A673 (cell line): ENCODE data around the gene CDCA7L. TPM values are rescaled to one million over a fixed set of nuclear protein-coding genes. Genes with fewer than 3 reads are reported as not detected.

Experiments
- BruUV-seq: library from RNA; stranded (reverse); fragments of 400-500 nt; replicated peaks from 2 replicates; lab custom pipeline; 2021; lab: Mats Ljungman, UMichigan
- CTCF ChIA-PET: fragments of 300-600 bp; sonication (Branson Sonifier 250); formaldehyde crosslinking; loops from one replicate; lab custom pipeline; 2022; ENCODE audit warnings: antibody characterized with exemption; lab: Charles Lee
- POLR2A ChIA-PET: fragments of 300-600 bp; sonication (Branson Sonifier 250); formaldehyde crosslinking; loops from one replicate; lab custom pipeline; 2022; ENCODE audit warnings: antibody characterized with exemption; ENCODE audit not compliant: low non-redundant PET; lab: Charles Lee
- DNase-seq: peaks from one replicate; pipeline ENCODE4 v3.0.0-alpha.2; 2015; ENCODE audit warnings: low spot score
- H3K27ac ChIP-seq: fragments of 200-600 bp; sonication (generic); 2 replicates; pipeline ENCODE4 v1.5.1; 2016; ENCODE audit warnings: mixed run types, low read depth, mild to moderate bottlenecking, mixed read lengths, antibody characterized with exemption, low read length; ENCODE audit not compliant: poor library complexity, severe bottlenecking
- H3K27me3 ChIP-seq: fragments of 200-600 bp; sonication (generic); replicated peaks from 2 replicates; pipeline ENCODE4 v1.6.1; 2017; ENCODE audit warnings: mixed run types, low read depth, mild to moderate bottlenecking, mixed read lengths, antibody characterized with exemption, low read length; ENCODE audit not compliant: insufficient read depth, poor library complexity
- H3K36me3 ChIP-seq: fragments of 200-600 bp; sonication (generic); 2 replicates; pipeline ENCODE4 v1.6.1; 2016; ENCODE audit warnings: mixed run types, mild to moderate bottlenecking, mixed read lengths, antibody characterized with exemption, low read length; ENCODE audit not compliant: insufficient read depth, poor library complexity, severe bottlenecking
- H3K4me1 ChIP-seq: fragments of 200-600 bp; sonication (generic); 2 replicates; pipeline ENCODE4 v1.6.1; 2017; ENCODE audit warnings: mixed run types, mild to moderate bottlenecking, mixed read lengths, antibody characterized with exemption, low read length; ENCODE audit not compliant: insufficient read depth, poor library complexity, severe bottlenecking
- H3K4me3 ChIP-seq: fragments of 200-600 bp; sonication (generic); 2 replicates; pipeline ENCODE4 v1.5.1; 2016; ENCODE audit warnings: low read depth, mixed run types, mild to moderate bottlenecking, mixed read lengths, low read length; ENCODE audit not compliant: poor library complexity, severe bottlenecking
- H3K9me3 ChIP-seq: fragments of 200-600 bp; sonication (generic); 2 replicates; pipeline ENCODE4 v1.6.1; 2016; ENCODE audit warnings: mixed run types, low read depth, mild to moderate bottlenecking, mixed read lengths, antibody characterized with exemption, low read length; ENCODE audit not compliant: poor library complexity, severe bottlenecking
- EZH2 ChIP-seq: fragments of 200-600 bp; sonication (generic); IDR thresholded peaks from 2 replicates; pipeline ENCODE4 v1.6.1; 2017; ENCODE audit warnings: borderline replicate concordance, low read depth, mild to moderate bottlenecking, mixed read lengths, antibody characterized with exemption, low read length; ENCODE audit not compliant: poor library complexity, severe bottlenecking
- intact Hi-C: fragments of 100-400 bp; cut with micrococcal nuclease; formaldehyde crosslinking; loops from one replicate; pipeline ENCODE4 v1.10.0; 2022; ENCODE audit not compliant: unreplicated experiment
- total RNA-seq: library from RNA; stranded (reverse); gene quantifications from 2 replicates; pipeline ENCODE4 v1.2.3, GENCODE V29; 2021
- TF ChIP-seq, protein P1 (sequence below): fragments of 300-800, 200-600 bp; sonication (generic); conservative IDR thresholded peaks from 2 replicates; pipeline ENCODE4 v1.5.1; 2017; ENCODE audit warnings: low read depth, mild to moderate bottlenecking, antibody characterized with exemption, low read length, moderate library complexity, mixed read lengths

The CDCA7L gene
- total RNA-seq, 1 experiment from 2014 or later: 89.2 TPM

DNA sequence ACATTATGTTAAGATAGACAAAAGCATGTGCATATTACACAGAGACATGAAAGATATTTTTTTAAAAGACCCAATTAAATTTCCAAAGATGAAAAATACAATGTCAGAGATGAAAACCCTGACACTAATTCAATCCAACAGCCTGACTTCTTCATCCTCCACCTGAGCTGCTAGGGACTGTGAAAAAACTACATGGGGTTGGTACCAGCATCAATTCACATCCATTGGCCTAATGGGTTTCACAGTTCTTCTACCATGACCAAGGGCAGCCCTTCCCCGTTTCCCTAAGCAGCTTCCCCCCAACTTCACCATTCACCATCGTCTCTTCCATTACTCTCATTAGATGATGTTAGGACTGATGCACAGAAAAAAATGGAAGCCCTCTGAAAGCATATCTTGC lies 37.4 kb upstream of the CDCA7L start:
- H3K9me3 ChIP-seq: no peaks in the 10 kb centered on the region
- intact Hi-C loops: no loop called here
- H3K27ac ChIP-seq: no peak overlapping the region
- BruUV-seq: no TSS peak
- H3K36me3 ChIP-seq: no peaks in the 10 kb centered on the region
- H3K27me3 ChIP-seq: no peaks in the 10 kb centered on the region
- TF ChIP-seq, protein P1, sequence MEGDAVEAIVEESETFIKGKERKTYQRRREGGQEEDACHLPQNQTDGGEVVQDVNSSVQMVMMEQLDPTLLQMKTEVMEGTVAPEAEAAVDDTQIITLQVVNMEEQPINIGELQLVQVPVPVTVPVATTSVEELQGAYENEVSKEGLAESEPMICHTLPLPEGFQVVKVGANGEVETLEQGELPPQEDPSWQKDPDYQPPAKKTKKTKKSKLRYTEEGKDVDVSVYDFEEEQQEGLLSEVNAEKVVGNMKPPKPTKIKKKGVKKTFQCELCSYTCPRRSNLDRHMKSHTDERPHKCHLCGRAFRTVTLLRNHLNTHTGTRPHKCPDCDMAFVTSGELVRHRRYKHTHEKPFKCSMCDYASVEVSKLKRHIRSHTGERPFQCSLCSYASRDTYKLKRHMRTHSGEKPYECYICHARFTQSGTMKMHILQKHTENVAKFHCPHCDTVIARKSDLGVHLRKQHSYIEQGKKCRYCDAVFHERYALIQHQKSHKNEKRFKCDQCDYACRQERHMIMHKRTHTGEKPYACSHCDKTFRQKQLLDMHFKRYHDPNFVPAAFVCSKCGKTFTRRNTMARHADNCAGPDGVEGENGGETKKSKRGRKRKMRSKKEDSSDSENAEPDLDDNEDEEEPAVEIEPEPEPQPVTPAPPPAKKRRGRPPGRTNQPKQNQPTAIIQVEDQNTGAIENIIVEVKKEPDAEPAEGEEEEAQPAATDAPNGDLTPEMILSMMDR: no peak
- TF ChIP-seq EZH2: no peak
- H3K4me1 ChIP-seq: no peaks in the 10 kb centered on the region
- DNase-seq: no peak
- H3K4me3 ChIP-seq: no peak overlapping the region
- POLR2A ChIA-PET: no interaction called here
- CTCF ChIA-PET: no interaction called here

DNA sequence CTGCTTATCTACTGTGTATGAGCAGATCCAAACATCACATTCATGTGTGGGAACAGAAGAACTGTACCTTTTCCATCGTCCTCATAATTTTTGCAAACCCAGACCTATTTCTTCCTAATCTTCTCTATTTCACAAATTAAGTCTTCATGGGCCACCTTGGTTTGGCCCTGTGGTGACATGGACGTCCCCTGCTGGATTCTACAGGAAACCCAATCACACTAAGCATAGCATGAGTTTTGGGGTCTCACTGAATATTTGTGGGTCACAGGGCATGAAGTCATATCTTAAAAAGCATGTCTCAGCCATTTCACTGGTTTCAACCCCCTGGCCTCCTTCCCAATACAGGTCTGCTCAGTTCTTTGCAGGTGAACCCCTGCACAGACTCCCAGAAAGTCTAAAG lies 35.8 kb upstream of the CDCA7L start:
- TF ChIP-seq EZH2: no peak
- TF ChIP-seq, protein P1: no peak
- no TSS peak for BruUV-seq
- no peaks in the 10 kb centered on the region for H3K9me3 ChIP-seq
- no peak overlapping the region for H3K27ac ChIP-seq
- no peaks in the 10 kb centered on the region for H3K4me1 ChIP-seq
- no peaks in the 10 kb centered on the region for H3K36me3 ChIP-seq
- POLR2A ChIA-PET: no interaction called here
- no peak overlapping the region for H3K4me3 ChIP-seq
- intact Hi-C loops: no loop called here
- no peaks in the 10 kb centered on the region for H3K27me3 ChIP-seq
- DNase-seq: no peak
- CTCF ChIA-PET: no interaction called here

DNA sequence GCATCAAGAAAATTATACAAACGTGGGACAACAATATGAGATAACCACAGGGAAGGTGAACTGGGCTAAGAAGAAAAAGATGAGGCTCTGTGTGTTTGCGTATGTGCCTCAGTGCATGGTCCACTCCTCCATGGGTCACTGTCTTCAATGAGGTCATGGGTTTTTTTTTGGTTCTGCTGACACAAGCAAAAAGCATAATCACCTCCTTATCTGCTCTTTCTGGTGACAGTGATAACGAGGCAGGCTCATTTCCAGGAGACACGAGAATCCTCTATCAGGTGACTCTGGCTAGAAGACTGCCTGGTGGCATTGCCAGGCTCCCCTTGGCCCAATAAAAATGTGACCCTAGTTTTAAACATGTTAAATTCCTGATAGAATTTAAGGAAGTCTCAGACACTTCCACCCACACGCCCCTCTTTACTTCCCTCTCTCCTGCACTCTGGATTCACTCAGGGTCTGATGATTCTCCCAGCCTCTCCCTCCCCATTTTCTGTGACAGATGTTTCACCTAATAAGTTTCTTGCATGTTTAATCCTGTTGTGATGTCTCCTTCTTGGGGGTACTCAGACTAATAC lies 35.3 kb upstream of the CDCA7L start:
- POLR2A ChIA-PET: no interaction called here
- BruUV-seq: no TSS peak
- H3K4me3 ChIP-seq: no peak overlapping the region

More for the DNA sequence above, 35.3 kb upstream of the CDCA7L start:
- Histone ChIP-seq H3K27me3 (no peaks in the 10 kb centered on the region), H3K4me1 (no peaks in the 10 kb centered on the region), H3K9me3 (no peaks in the 10 kb centered on the region), H3K27ac (no peak overlapping the region), H3K36me3 (no peaks in the 10 kb centered on the region)
- no peak for DNase-seq
- TF ChIP-seq, protein P1: no peak
- no peak for TF ChIP-seq EZH2
- intact Hi-C loops: no loop called here
- CTCF ChIA-PET: no interaction called here
